ENCODE data around the gene HMCN2.

- TF ChIP-seq YY1 (IDR thresholded peaks at IDR 0.05; ENCODE audit: insufficient read depth, insufficient read length): no peak
- no peak for TF ChIP-seq ZNF274 (IDR thresholded peaks at IDR 0.05; ENCODE audit: low read depth, low read length)
Observed at GRCh38 chr9:130266236-130267098, 907 bp downstream of the HMCN2 start.
